ENCODE results near the gene HID1. TPM values are rescaled to one million over a fixed set of nuclear protein-coding genes. Genes with fewer than 3 reads are reported as not detected.

The HID1 gene
- total and polyA plus RNA-seq, 9 of the 15 experiments (the other 6 are each of a cell fraction or from before 2014, with no cell fraction given): 0.14 to 2.1 (median 0.54) TPM; not detected in 2

- ChIA-PET POLR2A (interaction anchor here (0.5 to 3.0 kb wide), 7 partner anchors 11 to 560 kb away, joined by 3 to 12 read pairs (median 4); partner anchors contain the start of gene HID1), CTCF (ENCODE audit: low intra/inter-chr PET ratio) (no interaction called here)
- Histone ChIP-seq H3K36me3 (ENCODE audit: control insufficient read depth, insufficient read depth, low read length) (peaks cover 3% of the 10 kb centered on the region; the same call in 1 of the 3 replicates), H3K9me1 (ENCODE audit: control insufficient read depth, insufficient read depth, low read length) (no peaks in the 10 kb centered on the region), H3K4me2 (ENCODE audit: insufficient read depth, low read length) (no peak overlapping the region), H3K4me1 (replicated peaks in 1 of 2; ENCODE audit: control insufficient read depth in 2 of 2, insufficient read depth in 2 of 2, low read length in 2 of 2) (peaks cover 0 to 15% of the 10 kb centered on the region in 2 experiments; a peak in 3 of 5 replicates), H3K27me3 (ENCODE audit: control insufficient read depth in 2 of 2, insufficient read depth in 2 of 2, low read length in 2 of 2) (no peaks in the 10 kb centered on the region), H3K4me3 (no peak overlapping the region), H4K20me1 (replicated peaks; ENCODE audit: control insufficient read depth, insufficient read depth, low read length) (no peaks in the 10 kb centered on the region), H3K27ac (ENCODE audit: extremely low read depth, low read depth, low read length) (no peak overlapping the region), H2AFZ (ENCODE audit: low read depth, low read length) (no peak overlapping the region), H3K79me2 (ENCODE audit: control insufficient read depth, insufficient read depth, low read length) (no peaks in the 10 kb centered on the region), H3K9me3 (replicated peaks; ENCODE audit: control insufficient read depth, insufficient read depth, low read depth, low read length) (no peaks in the 10 kb centered on the region), H3K9ac (ENCODE audit: insufficient read depth in 1 of 2, low read depth in 2 of 2, low read length in 2 of 2) (no peak overlapping the region)
- WGBS (ENCODE audit: insufficient coverage, low coverage, missing lambda C conversion rate): 74% methylated on average over 7 of the region's 7 CpGs
- TF ChIP-seq RBM34 (IDR thresholded peaks at IDR 0.05; ENCODE audit: borderline replicate concordance, insufficient read depth, low read length) (no peak), CEBPB (tag; IDR thresholded peaks at IDR 0.05) (peak; percentile 60)
- in situ Hi-C loops (cut with MboI) (no loop called here), intact Hi-C loops (cut with micrococcal nuclease) (no loop called here)
- BruUV-seq (replicated peaks): no TSS peak
- DNase-seq (ENCODE audit: extremely low read depth in 1 of 4, low spot score in 3 of 4) (no peak), ATAC-seq (no peak), FAIRE-seq (no peak)
These were observed 21.9 kb upstream of the HID1 start for GRCh38 chr17:74994440-74994839.

DNA sequence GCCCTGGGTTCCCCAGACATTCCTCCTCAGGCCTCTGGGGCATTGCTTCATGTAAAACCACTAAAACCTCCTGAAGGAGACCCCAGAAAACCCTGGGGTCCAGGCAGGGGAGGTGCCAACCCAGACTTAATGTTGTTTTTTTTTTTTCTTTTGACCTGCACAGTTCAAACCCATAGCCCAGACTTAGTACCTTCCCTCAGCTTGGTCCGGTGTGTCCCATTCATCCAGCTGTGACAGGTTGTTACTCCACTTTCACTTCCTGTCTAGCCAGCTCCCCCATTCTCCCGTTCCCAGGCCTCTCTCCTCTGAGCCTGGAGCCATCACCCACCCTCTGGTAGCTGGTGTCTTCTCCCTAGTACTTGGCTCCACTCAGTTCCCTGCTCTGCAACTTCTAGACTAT lies 19.7 kb upstream of the HID1 start:
- BruUV-seq (replicated peaks): no TSS peak
- no peak for ATAC-seq
- intact Hi-C loops (cut with micrococcal nuclease): no loop called here
- ChIA-PET POLR2A (interaction anchor here (0.6 to 6.4 kb wide), 6 partner anchors 9 to 119 kb away, joined by 3 to 56 read pairs (median 8); partner anchors contain the start of gene MRPL58), CTCF (ENCODE audit: low intra/inter-chr PET ratio) (no interaction called here)
- peaks cover 7% of the 10 kb centered on the region; the same call in 1 of the 2 replicates for H4K20me1 ChIP-seq (replicated peaks; ENCODE audit: control insufficient read depth, insufficient read depth, low read length)
- no peaks in the 10 kb centered on the region for H3K9me3 ChIP-seq (replicated peaks; ENCODE audit: control insufficient read depth, insufficient read depth, low read depth, low read length)
- H3K4me2 ChIP-seq (ENCODE audit: insufficient read depth, low read length): no peak overlapping the region
- no peak overlapping the region for H3K4me3 ChIP-seq
- in situ Hi-C loops (cut with MboI): no loop called here
- no peaks in the 10 kb centered on the region for H3K9me1 ChIP-seq (ENCODE audit: control insufficient read depth, insufficient read depth, low read length)
- no peaks in the 10 kb centered on the region for H3K27me3 ChIP-seq (ENCODE audit: control insufficient read depth in 2 of 2, insufficient read depth in 2 of 2, low read length in 2 of 2)
- FAIRE-seq: no peak
- DNase-seq (ENCODE audit: extremely low read depth in 1 of 4, low spot score in 3 of 4): no peak
- H3K79me2 ChIP-seq (ENCODE audit: control insufficient read depth, insufficient read depth, low read length): peaks cover 10% of the 10 kb centered on the region; the same call in 2 of the 3 replicates
- H2AFZ ChIP-seq (ENCODE audit: low read depth, low read length): no peak overlapping the region
- no peaks in the 10 kb centered on the region for H3K36me3 ChIP-seq (ENCODE audit: control insufficient read depth, insufficient read depth, low read length)
- WGBS (ENCODE audit: insufficient coverage, low coverage, missing lambda C conversion rate): 7% methylated on average over 2 of the region's 2 CpGs
- no peak overlapping the region for H3K27ac ChIP-seq (ENCODE audit: extremely low read depth, low read depth, low read length)
- peaks cover 7 to 29% of the 10 kb centered on the region in 2 experiments; a peak in 3 of 5 replicates for H3K4me1 ChIP-seq (replicated peaks in 1 of 2; ENCODE audit: control insufficient read depth in 2 of 2, insufficient read depth in 2 of 2, low read length in 2 of 2)
- H3K9ac ChIP-seq (ENCODE audit: insufficient read depth in 1 of 2, low read depth in 2 of 2, low read length in 2 of 2): peak overlapping the region in 1 of 2 experiments; percentile 68; a peak in 1 of 4 replicates
- no peak for TF ChIP-seq DNMT1 (IDR thresholded peaks at IDR 0.05)
- no peak for TF ChIP-seq ZFX (CRISPR knock-in tag; IDR thresholded peaks at IDR 0.05)
- TF ChIP-seq DDX20 (tag; IDR thresholded peaks at IDR 0.05; ENCODE audit: low read depth): no peak
- no peak for TF ChIP-seq ZC3H4 (CRISPR knock-in tag; IDR thresholded peaks at IDR 0.05; ENCODE audit: borderline replicate concordance)
- TF ChIP-seq, protein P1, sequence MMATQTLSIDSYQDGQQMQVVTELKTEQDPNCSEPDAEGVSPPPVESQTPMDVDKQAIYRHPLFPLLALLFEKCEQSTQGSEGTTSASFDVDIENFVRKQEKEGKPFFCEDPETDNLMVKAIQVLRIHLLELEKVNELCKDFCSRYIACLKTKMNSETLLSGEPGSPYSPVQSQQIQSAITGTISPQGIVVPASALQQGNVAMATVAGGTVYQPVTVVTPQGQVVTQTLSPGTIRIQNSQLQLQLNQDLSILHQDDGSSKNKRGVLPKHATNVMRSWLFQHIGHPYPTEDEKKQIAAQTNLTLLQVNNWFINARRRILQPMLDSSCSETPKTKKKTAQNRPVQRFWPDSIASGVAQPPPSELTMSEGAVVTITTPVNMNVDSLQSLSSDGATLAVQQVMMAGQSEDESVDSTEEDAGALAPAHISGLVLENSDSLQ (IDR thresholded peaks at IDR 0.05): no peak
- no peak for TF ChIP-seq HCFC1 (IDR thresholded peaks at IDR 0.05; ENCODE audit: low read depth, low read length)
- no peak for TF ChIP-seq SAFB (IDR thresholded peaks at IDR 0.05; ENCODE audit: borderline replicate concordance, low read depth, low read length)
- TF ChIP-seq, protein P2, sequence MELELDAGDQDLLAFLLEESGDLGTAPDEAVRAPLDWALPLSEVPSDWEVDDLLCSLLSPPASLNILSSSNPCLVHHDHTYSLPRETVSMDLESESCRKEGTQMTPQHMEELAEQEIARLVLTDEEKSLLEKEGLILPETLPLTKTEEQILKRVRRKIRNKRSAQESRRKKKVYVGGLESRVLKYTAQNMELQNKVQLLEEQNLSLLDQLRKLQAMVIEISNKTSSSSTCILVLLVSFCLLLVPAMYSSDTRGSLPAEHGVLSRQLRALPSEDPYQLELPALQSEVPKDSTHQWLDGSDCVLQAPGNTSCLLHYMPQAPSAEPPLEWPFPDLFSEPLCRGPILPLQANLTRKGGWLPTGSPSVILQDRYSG (tag; conservative IDR thresholded peaks at IDR 0.05; ENCODE audit: low read depth): no peak
- TF ChIP-seq, protein P3, sequence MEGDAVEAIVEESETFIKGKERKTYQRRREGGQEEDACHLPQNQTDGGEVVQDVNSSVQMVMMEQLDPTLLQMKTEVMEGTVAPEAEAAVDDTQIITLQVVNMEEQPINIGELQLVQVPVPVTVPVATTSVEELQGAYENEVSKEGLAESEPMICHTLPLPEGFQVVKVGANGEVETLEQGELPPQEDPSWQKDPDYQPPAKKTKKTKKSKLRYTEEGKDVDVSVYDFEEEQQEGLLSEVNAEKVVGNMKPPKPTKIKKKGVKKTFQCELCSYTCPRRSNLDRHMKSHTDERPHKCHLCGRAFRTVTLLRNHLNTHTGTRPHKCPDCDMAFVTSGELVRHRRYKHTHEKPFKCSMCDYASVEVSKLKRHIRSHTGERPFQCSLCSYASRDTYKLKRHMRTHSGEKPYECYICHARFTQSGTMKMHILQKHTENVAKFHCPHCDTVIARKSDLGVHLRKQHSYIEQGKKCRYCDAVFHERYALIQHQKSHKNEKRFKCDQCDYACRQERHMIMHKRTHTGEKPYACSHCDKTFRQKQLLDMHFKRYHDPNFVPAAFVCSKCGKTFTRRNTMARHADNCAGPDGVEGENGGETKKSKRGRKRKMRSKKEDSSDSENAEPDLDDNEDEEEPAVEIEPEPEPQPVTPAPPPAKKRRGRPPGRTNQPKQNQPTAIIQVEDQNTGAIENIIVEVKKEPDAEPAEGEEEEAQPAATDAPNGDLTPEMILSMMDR (IDR thresholded peaks at IDR 0.05 in 2 of 3, conservative IDR thresholded peaks at IDR 0.05 in 1 of 3; ENCODE audit: insufficient read depth in 2 of 3, low read depth in 1 of 3, low read length in 3 of 3): no peak
- no peak for TF ChIP-seq GABPB2 (CRISPR knock-in tag; conservative IDR thresholded peaks at IDR 0.05)
